Vagina (tissue), 2 donors: ENCODE measurements around the gene GRXCR2. TPM values are rescaled to one million over a fixed set of nuclear protein-coding genes. Genes with fewer than 3 reads are reported as not detected.

Source experiments
- DNase-seq, 2 donors: peaks; one replicate each; pipeline ENCODE4 v3.0.0-alpha.2; 2017; ENCODE audit errors: extremely low spot score in 2 of 2
- H3K27ac ChIP-seq: fragments of 200-600 bp; sonication (generic); one replicate; pipeline ENCODE4 v1.5.1; 2019
- H3K27me3 ChIP-seq: fragments of 200-600 bp; sonication (generic); one replicate; pipeline ENCODE4 v1.5.1; 2019
- H3K36me3 ChIP-seq, 2 donors: fragments of 200-600 bp; sonication (generic); one replicate each; pipeline ENCODE4 v1.5.1; 2017 to 2019
- H3K4me1 ChIP-seq: fragments of 200-600 bp; sonication (generic); one replicate; pipeline ENCODE4 v1.5.1; 2019
- H3K4me3 ChIP-seq, 2 donors: fragments of 200-600 bp; sonication (generic); 1 replicate in 1 of 2; 2 replicates in 1 of 2; pipeline ENCODE4 v1.5.1; 2016 to 2019
- H3K9me3 ChIP-seq: fragments of 200-600 bp; sonication (generic); one replicate; pipeline ENCODE4 v1.5.1; 2019
- POLR2A ChIP-seq, 2 donors: fragments of 450-650 bp; IDR thresholded peaks; one replicate each; pipeline ENCODE4 v1.6.1; 2017; ENCODE audit warnings: antibody characterized with exemption in 2 of 2, mild to moderate bottlenecking in 2 of 2, moderate library complexity in 2 of 2
- POLR2AphosphoS5 ChIP-seq, 2 donors: sonication (generic); formaldehyde crosslinking; IDR thresholded peaks; one replicate each; pipeline ENCODE4 v1.9.0; 2017; ENCODE audit warnings: antibody characterized with exemption in 2 of 2, mild to moderate bottlenecking in 2 of 2, low read depth in 1 of 2; ENCODE audit not compliant: insufficient read depth in 1 of 2
- intact Hi-C: fragments of 100-400 bp; cut with DNase I; formaldehyde crosslinking; loops from one replicate; pipeline ENCODE4 v1.15.1; 2023
- total RNA-seq: library from RNA; depleted of rRNA; stranded (reverse); fragments of >200 nt; gene quantifications from one replicate; pipeline ENCODE4 v1.2.3, GENCODE V29; 2016
- TF ChIP-seq, protein P1 (sequence below), 3 experiments: fragments of 450-650 bp in 2 of 3; fragments of 200-600 bp in 1 of 3; sonication (generic) in 1 of 3; IDR thresholded peaks; one replicate each; pipeline ENCODE4 v1.5.1; 2017 to 2019; ENCODE audit warnings: antibody characterized with exemption in 3 of 3, mild to moderate bottlenecking in 2 of 3, moderate library complexity in 2 of 3

The GRXCR2 gene
- not detected for total RNA-seq

DNA sequence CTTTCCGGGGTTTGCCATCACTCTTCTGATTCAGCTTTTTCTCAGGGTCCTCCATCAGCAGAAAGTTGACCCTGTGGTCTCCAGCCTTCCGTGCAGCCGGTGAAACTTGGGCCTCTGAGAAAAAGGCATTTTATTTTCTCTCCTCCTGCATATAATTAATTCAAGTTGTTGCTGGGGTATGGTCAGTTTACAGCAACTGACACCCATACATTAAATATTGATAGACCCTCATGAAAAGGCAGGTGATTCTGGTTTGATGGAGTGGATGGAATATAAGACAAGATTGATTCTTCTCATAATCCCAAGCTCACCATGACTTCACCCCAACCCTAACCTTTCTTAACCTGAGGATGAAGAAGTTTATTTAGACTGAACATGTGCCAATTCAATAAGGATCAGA lies at the start of gene GRXCR2:
Gene GRXCR2 (minus strand): TSS at position 101 of the 400 bp plus-strand sequence. CDS start 46 bp downstream, at position 55.
- Histone ChIP-seq H3K4me1 (no peaks in the 10 kb centered on the region), H3K27ac (no peak within 1 kb of the TSS), H3K36me3 (no peaks in the 10 kb centered on the region), H3K27me3 (no peaks in the 10 kb centered on the region), H3K4me3 (no peak within 1 kb of the TSS), H3K9me3 (no peaks in the 10 kb centered on the region)
- TF ChIP-seq POLR2A (IDR thresholded peaks at IDR 0.05) (no peak), POLR2AphosphoS5 (IDR thresholded peaks at IDR 0.05; ENCODE audit: insufficient read depth in 1 of 2, low read depth in 1 of 2) (no peak)
- TF ChIP-seq, protein P1, sequence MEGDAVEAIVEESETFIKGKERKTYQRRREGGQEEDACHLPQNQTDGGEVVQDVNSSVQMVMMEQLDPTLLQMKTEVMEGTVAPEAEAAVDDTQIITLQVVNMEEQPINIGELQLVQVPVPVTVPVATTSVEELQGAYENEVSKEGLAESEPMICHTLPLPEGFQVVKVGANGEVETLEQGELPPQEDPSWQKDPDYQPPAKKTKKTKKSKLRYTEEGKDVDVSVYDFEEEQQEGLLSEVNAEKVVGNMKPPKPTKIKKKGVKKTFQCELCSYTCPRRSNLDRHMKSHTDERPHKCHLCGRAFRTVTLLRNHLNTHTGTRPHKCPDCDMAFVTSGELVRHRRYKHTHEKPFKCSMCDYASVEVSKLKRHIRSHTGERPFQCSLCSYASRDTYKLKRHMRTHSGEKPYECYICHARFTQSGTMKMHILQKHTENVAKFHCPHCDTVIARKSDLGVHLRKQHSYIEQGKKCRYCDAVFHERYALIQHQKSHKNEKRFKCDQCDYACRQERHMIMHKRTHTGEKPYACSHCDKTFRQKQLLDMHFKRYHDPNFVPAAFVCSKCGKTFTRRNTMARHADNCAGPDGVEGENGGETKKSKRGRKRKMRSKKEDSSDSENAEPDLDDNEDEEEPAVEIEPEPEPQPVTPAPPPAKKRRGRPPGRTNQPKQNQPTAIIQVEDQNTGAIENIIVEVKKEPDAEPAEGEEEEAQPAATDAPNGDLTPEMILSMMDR (IDR thresholded peaks at IDR 0.05): no peak
- no peak for DNase-seq
- intact Hi-C loops: no loop called here

DNA sequence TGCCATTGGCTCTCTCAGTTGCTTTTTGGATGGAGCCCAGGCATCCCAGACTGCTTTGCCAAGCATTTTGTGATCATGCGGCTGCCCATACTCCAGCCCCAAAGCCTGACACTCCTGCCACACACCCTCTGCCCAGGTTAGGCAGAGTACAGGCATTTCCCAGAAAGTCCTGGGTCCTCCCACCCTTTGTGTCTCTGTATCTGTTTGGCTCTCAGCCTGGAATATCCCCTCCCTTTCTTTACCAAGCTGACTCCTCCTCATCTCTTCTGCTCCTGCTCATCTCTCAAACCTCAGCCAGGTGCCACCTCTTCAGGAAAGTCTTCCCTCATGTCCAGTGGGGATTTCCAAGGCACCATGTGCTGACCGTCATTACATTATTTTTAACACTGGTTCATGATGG lies 49.2 kb upstream of the GRXCR2 start:
- Histone ChIP-seq H3K36me3 (no peaks in the 10 kb centered on the region), H3K27me3 (no peaks in the 10 kb centered on the region), H3K9me3 (no peaks in the 10 kb centered on the region), H3K4me3 (no peak overlapping the region), H3K27ac (no peak overlapping the region), H3K4me1 (peaks cover 19% of the 10 kb centered on the region)
- TF ChIP-seq POLR2A (IDR thresholded peaks at IDR 0.05): no peak
- TF ChIP-seq POLR2AphosphoS5 (IDR thresholded peaks at IDR 0.05; ENCODE audit: insufficient read depth in 1 of 2, low read depth in 1 of 2): no peak
- intact Hi-C loops: no loop called here
- DNase-seq: peak in 1 of 2 donors; percentile 34

DNA sequence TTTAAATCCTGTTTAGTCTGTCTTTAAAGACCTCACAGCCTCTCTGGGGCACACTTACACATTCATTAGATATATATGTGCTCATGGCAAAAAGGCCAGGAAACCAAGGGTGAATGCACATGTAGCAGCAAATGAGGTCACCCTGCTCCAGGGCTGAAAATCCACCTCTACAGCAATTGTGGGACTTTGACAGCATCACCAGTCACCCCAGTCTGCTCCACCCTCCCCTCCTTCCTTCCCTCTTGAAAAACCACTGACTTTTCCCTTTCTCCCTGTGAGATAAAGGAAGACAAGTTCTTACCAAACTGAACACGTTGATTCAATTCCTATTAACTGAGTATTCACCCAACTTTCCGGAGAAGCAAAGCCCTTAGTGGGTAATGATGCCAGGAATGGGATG lies 48.4 kb upstream of the GRXCR2 start:
- Histone ChIP-seq H3K9me3 (no peaks in the 10 kb centered on the region), H3K27me3 (no peaks in the 10 kb centered on the region), H3K4me3 (no peak overlapping the region), H3K27ac (no peak overlapping the region), H3K36me3 (no peaks in the 10 kb centered on the region), H3K4me1 (peaks cover 19% of the 10 kb centered on the region)
- intact Hi-C loops: no loop called here
- TF ChIP-seq, protein P1 (IDR thresholded peaks at IDR 0.05): no peak
- peak in 1 of 2 donors; percentile 84 for DNase-seq

DNA sequence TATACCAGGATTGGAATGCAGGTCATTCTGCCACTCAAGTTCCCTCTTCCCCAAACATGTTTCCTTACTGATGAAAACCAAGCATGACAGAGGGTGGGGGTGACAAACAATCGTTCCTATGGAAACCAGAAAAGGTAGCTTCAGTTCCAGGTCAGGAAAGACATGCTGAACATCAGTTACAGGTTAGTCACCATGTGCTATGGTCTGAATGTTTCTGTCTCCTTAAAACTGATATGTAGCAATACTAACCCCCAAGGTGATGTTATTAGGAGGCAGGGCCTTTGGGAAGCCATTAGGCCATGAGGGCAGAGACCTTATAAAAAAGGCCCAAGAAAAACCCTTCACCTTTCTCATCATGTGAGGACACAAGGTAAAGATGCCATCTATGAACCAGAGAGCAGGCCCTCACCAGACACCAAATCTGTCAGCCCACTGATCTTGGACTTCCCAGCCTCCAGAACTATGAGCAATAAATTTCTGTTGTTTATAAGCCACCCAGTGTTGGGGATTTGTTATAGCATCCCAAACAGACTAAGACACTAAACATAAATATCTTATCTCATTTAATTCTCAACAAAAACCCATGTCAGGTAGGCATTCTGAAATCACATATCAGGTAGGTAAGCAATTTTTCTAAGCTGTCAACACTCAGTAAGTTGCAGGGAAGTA lies 47.9 kb upstream of the GRXCR2 start:
- Histone ChIP-seq H3K4me1 (peaks cover 14% of the 10 kb centered on the region), H3K27me3 (no peaks in the 10 kb centered on the region), H3K27ac (no peak overlapping the region)

DNA sequence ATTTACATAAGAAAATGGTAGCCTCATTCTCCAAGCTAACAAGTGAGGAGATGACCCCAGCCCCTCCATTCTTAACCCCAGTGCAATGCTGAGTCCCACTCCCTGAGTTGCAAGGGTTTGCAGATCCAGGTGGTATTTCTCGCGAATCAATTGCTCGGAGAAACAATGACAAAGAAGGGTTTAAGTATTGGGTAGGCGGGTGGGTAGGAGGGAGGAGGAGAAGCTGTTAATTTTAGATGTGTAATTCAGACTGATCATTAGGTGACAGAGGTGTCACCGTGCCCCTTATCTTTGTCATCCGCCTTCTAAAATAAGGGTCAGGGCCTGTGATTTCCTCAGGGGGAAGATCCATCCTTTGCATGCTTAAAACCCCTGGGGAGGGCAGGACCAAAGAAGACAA lies 46.6 kb upstream of the GRXCR2 start:
- H3K27me3 ChIP-seq: no peaks in the 10 kb centered on the region
- no peak overlapping the region for H3K4me3 ChIP-seq
- H3K4me1 ChIP-seq: peaks cover 1% of the 10 kb centered on the region

More for the DNA sequence above, 47.9 kb upstream of the GRXCR2 start:
- DNase-seq: peak in 1 of 2 donors; percentile 47
- Histone ChIP-seq H3K9me3 (no peaks in the 10 kb centered on the region), H3K36me3 (no peaks in the 10 kb centered on the region), H3K4me3 (no peak overlapping the region)
- intact Hi-C loops: no loop called here
- TF ChIP-seq POLR2A (IDR thresholded peaks at IDR 0.05) (no peak), POLR2AphosphoS5 (IDR thresholded peaks at IDR 0.05; ENCODE audit: insufficient read depth in 1 of 2, low read depth in 1 of 2) (no peak)
- TF ChIP-seq, protein P1 (IDR thresholded peaks at IDR 0.05): no peak

More for the DNA sequence above, 46.6 kb upstream of the GRXCR2 start:
- TF ChIP-seq, protein P1 (IDR thresholded peaks at IDR 0.05): no peak
- no peak for TF ChIP-seq POLR2A (IDR thresholded peaks at IDR 0.05)
- TF ChIP-seq POLR2AphosphoS5 (IDR thresholded peaks at IDR 0.05; ENCODE audit: insufficient read depth in 1 of 2, low read depth in 1 of 2): no peak
- intact Hi-C loops: no loop called here
- peak in 1 of 2 donors; percentile 37 for DNase-seq
- no peaks in the 10 kb centered on the region for H3K36me3 ChIP-seq
- no peak overlapping the region for H3K27ac ChIP-seq
- H3K9me3 ChIP-seq: no peaks in the 10 kb centered on the region
